Neural cell (in vitro differentiated cells): Measurements from ENCODE around the gene SLC34A3. TPM values are rescaled to one million over a fixed set of nuclear protein-coding genes. Genes with fewer than 3 reads are reported as not detected.

ENCODE experiments used
- H2AFZ ChIP-seq: fragments of 200-600, 300-800 bp; sonication (generic), shearing (Covaris generic); 2 replicates; pipeline ENCODE4 v1.6.0; 2014; ENCODE audit warnings: low read depth, mild to moderate bottlenecking, antibody characterized with exemption, low read length, moderate library complexity
- H3F3A ChIP-seq: fragments of 200-600 bp; shearing (Covaris generic); 2 replicates; pipeline ENCODE4 v1.6.1; 2016; ENCODE audit warnings: mild to moderate bottlenecking, moderate library complexity, mixed read lengths, antibody characterized with exemption, low read length; ENCODE audit not compliant: insufficient read depth, poor library complexity, severe bottlenecking
- H3K27ac ChIP-seq: fragments of 200-600, 300-800 bp; sonication (generic), shearing (Covaris generic); 2 replicates; pipeline ENCODE4 v1.5.1; 2014; ENCODE audit warnings: mild to moderate bottlenecking, low read length, moderate library complexity
- H3K27me3 ChIP-seq: fragments of 300-800, 200-600 bp; sonication (generic), shearing (Covaris generic); 2 replicates; pipeline ENCODE4 v1.6.0; 2014; ENCODE audit warnings: mild to moderate bottlenecking, low read depth, low read length, moderate library complexity; ENCODE audit not compliant: insufficient read depth
- H3K36me3 ChIP-seq: fragments of 300-800, 200-600 bp; sonication (generic), shearing (Covaris generic); 2 replicates; pipeline ENCODE4 v1.5.1; 2014; ENCODE audit warnings: mild to moderate bottlenecking, antibody characterized with exemption, low read length, moderate library complexity; ENCODE audit not compliant: insufficient read depth
- H3K4me2 ChIP-seq: fragments of 300-800, 200-600 bp; sonication (generic), shearing (Covaris generic); 2 replicates; pipeline ENCODE4 v1.6.0; 2014; ENCODE audit warnings: mild to moderate bottlenecking, low read length
- H3K4me3 ChIP-seq: fragments of 300-800, 200-600 bp; sonication (generic), shearing (Covaris generic); 2 replicates; pipeline ENCODE4 v1.5.1; 2014; ENCODE audit warnings: mild to moderate bottlenecking, low read length, moderate library complexity
- H3K79me2 ChIP-seq: fragments of 200-600 bp; shearing (Covaris generic); replicated peaks from 2 replicates; pipeline ENCODE4 v1.6.0; 2014; ENCODE audit warnings: mild to moderate bottlenecking, low read length, moderate library complexity; ENCODE audit not compliant: insufficient read depth
- H3K9ac ChIP-seq: fragments of 300-800, 200-600 bp; sonication (generic), shearing (Covaris generic); 2 replicates; pipeline ENCODE4 v1.6.1; 2016; ENCODE audit warnings: mild to moderate bottlenecking, low read length, mixed read lengths
- H3K9me2 ChIP-seq: fragments of 200-600 bp; shearing (Covaris generic); 2 replicates; pipeline ENCODE4 v1.6.1; 2016; ENCODE audit warnings: mild to moderate bottlenecking, low read length, mixed read lengths; ENCODE audit not compliant: insufficient read depth
- H3K9me3 ChIP-seq: fragments of 200-600, 300-800 bp; sonication (generic), shearing (Covaris generic); 2 replicates; pipeline ENCODE4 v1.6.1; 2016; ENCODE audit warnings: mild to moderate bottlenecking, mixed run types, low read length, moderate library complexity, mixed read lengths
- H4K20me1 ChIP-seq: fragments of 200-600 bp; shearing (Covaris generic); 2 replicates; pipeline ENCODE4 v1.6.1; 2016; ENCODE audit warnings: mild to moderate bottlenecking, mixed run types; ENCODE audit not compliant: insufficient read depth
- CTCF ChIP-seq: fragments of 450-650 bp; IDR thresholded peaks from 2 replicates; pipeline ENCODE4 v1.5.1; 2014; ENCODE audit warnings: antibody characterized with exemption, mild to moderate bottlenecking, moderate library complexity; ENCODE audit not compliant: poor library complexity, severe bottlenecking
- EP300 ChIP-seq: fragments of 450-650 bp; conservative IDR thresholded peaks from 2 replicates; pipeline ENCODE4 v1.6.1; 2014; ENCODE audit warnings: antibody characterized with exemption, mild to moderate bottlenecking, moderate library complexity; ENCODE audit not compliant: poor library complexity, severe bottlenecking
- EZH2 ChIP-seq: fragments of 200-600, 300-800 bp; shearing (Covaris generic), sonication (generic); IDR thresholded peaks from 2 replicates; pipeline ENCODE4 v1.6.1; 2014; ENCODE audit warnings: antibody characterized with exemption, low read length, borderline replicate concordance, mild to moderate bottlenecking; ENCODE audit not compliant: insufficient read depth, poor library complexity, severe bottlenecking
- MXI1 ChIP-seq: fragments of 450-650 bp; conservative IDR thresholded peaks from 2 replicates; pipeline ENCODE4 v1.6.1; 2014; ENCODE audit warnings: antibody characterized with exemption, mild to moderate bottlenecking; ENCODE audit not compliant: poor library complexity, severe bottlenecking
- POLR2AphosphoS5 ChIP-seq: IDR thresholded peaks from 2 replicates; pipeline ENCODE4 v1.6.1; 2012
- RAD21 ChIP-seq: fragments of 450-650 bp; conservative IDR thresholded peaks from 2 replicates; pipeline ENCODE4 v1.6.1; 2014; ENCODE audit warnings: antibody characterized with exemption, mild to moderate bottlenecking, moderate library complexity
- REST ChIP-seq: IDR thresholded peaks from 2 replicates; pipeline ENCODE4 v1.6.1; 2012; ENCODE audit warnings: borderline replicate concordance
- SMC3 ChIP-seq: fragments of 450-650 bp; conservative IDR thresholded peaks from 2 replicates; pipeline ENCODE4 v1.6.1; 2014; ENCODE audit warnings: antibody characterized with exemption, mild to moderate bottlenecking, moderate library complexity; ENCODE audit not compliant: poor library complexity
- TAF1 ChIP-seq: IDR thresholded peaks from 2 replicates; pipeline ENCODE4 v1.6.1; 2012; ENCODE audit warnings: low read depth
- polyA plus RNA-seq: library from polyadenylated mRNA; depleted of rRNA; stranded (reverse); fragments of >200 nt; gene quantifications from 2 replicates; pipeline ENCODE4 v1.2.3, GENCODE V29; 2014

The SLC34A3 gene
- polyA plus RNA-seq, 1 donor from 2014 or later: 0.27 TPM

GRCh38 chr9:137278061-137278701, 47.5 kb downstream of the SLC34A3 start:
- Histone ChIP-seq H3K9me2 (no peaks in the 10 kb centered on the region), H2AFZ (no peak overlapping the region), H3K9ac (no peak overlapping the region), H3K36me3 (no peaks in the 10 kb centered on the region), H3K4me2 (no peak overlapping the region), H3K79me2 (no peaks in the 10 kb centered on the region), H3K4me3 (no peak overlapping the region), H3K27ac (no peak overlapping the region), H4K20me1 (no peaks in the 10 kb centered on the region), H3F3A (no peaks in the 10 kb centered on the region), H3K27me3 (peaks cover 18% of the 10 kb centered on the region), H3K9me3 (no peaks in the 10 kb centered on the region)
- TF ChIP-seq SMC3: no peak
- TF ChIP-seq RAD21: no peak
- TF ChIP-seq EP300: no peak
- no peak for TF ChIP-seq CTCF
- TF ChIP-seq EZH2: no peak
- no peak for TF ChIP-seq MXI1
- TF ChIP-seq POLR2AphosphoS5: no peak
- TF ChIP-seq REST: no peak
- TF ChIP-seq TAF1: no peak

DNA sequence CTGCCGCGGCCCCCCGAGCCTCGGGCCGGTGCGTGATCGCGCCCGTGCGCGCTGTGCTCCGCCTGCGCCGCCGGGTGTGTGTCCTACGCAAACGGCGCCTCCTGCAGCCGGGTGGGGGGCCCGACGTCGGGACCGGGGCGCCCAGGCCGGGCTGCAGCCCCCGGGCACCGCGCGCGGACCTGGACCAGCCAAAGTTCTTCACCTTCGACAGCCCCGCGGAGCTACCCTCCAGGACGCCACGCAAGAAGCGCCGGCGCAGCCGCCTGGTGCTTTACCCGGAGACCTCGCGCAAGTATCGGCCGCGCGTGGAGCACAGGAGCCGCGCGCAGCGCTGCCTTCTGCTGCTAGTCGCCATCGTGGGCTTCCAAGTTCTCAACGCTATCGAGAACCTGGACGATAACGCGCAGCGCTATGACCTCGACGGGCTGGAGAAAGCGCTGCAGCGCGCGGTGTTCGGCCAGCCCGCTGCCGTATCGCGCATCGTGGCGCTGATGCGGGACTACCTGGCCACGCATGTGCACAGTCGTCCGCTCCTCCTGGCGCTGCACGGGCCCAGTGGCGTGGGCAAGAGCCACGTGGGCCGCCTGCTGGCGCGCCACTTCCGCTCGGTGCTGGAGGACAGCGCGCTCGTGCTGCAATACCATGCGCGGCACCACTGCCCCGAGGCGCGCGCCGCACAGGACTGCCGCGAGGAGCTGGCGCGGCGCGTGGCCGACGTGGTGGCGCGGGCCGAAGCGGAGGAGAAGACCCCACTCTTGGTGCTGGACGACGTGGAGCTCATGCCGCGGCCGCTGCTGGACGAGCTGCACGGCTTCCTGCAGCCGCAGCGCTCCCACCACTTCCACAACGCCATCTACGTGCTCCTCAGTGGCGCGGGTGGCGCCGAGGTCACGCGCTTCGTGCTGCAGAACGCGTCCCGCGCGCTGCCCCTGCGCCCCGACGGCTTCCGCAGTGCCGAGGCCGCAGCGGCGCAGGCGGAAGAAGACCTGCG, 48.3 kb downstream of the SLC34A3 start:
- H3K27me3 ChIP-seq: peaks cover 18% of the 10 kb centered on the region
- H3K36me3 ChIP-seq: no peaks in the 10 kb centered on the region
- TF ChIP-seq CTCF (no peak), EP300 (no peak), TAF1 (no peak)
- no peak overlapping the region for H3K9ac ChIP-seq
- no peak overlapping the region for H3K4me3 ChIP-seq
- H3K27ac ChIP-seq: no peak overlapping the region
- H4K20me1 ChIP-seq: no peaks in the 10 kb centered on the region
- no peak overlapping the region for H3K4me2 ChIP-seq
- no peaks in the 10 kb centered on the region for H3K9me3 ChIP-seq
- H3K79me2 ChIP-seq: no peaks in the 10 kb centered on the region
- no peak overlapping the region for H2AFZ ChIP-seq
- H3K9me2 ChIP-seq: no peaks in the 10 kb centered on the region
- H3F3A ChIP-seq: no peaks in the 10 kb centered on the region
